ENCODE measurements around the gene NDRG2.
A peak's percentile ranks its signal among the peaks of the same experiment; 100 is the strongest.
"Not testable (repeated sequence)": the region's sequence is repeated elsewhere in the genome, so short reads cannot be mapped to it uniquely, and the experiment has no call there.

Gene NDRG2

GRCh38 chr14:21055432-21056117 is 30.7 kb upstream of the NDRG2 start:
- DNase-seq (ENCODE audit: low spot score) = no peak

DNA sequence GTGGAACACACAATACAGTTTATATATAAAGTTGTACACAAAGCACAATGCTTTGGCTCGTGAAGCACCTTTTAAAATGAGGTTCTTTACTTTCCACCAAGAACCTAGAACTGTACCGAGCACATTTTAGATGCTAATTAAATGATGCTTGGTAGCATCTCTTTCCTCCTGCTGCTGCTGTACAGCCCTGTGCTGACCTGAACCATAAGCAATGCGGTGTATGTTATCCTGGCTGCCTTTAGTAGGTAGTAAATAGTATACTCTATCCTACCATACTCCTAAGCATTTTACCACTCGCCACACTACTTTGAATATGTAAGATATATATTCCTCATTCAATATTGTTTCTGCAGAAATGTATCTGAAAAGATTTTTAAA is 29.9 kb upstream of the NDRG2 start:
- no peak for DNase-seq (ENCODE audit: low spot score)

DNA sequence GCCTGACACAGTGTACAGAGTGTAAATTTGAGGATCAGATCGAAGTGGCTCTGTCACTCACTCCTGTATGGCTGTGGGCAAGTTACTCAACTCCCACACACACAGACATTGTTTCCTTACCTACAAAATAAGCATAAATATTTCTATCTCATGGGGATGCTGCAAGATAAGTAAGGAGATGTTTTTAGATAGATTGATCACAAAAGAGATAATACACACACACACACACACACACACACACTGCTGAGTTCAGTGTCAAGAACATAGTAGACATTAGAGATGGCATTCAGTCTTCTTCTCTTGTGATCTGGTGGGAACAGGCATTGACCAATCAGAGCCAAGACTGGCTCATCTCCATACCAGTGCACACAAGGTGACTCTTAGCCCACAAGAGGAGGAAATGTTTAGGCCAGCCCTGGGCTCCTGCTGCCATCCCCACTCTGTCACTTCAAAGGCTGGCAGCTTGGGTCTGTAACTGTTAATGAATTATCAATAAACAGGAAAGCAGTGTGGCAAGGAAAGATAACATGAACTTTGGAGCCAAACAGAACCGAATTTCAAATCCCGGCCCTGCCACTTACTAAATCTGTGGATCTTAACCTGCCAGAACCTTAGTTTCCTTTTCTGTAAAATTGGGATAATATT is 29.4 kb upstream of the NDRG2 start:
- DNase-seq (ENCODE audit: low spot score) = no peak

DNA sequence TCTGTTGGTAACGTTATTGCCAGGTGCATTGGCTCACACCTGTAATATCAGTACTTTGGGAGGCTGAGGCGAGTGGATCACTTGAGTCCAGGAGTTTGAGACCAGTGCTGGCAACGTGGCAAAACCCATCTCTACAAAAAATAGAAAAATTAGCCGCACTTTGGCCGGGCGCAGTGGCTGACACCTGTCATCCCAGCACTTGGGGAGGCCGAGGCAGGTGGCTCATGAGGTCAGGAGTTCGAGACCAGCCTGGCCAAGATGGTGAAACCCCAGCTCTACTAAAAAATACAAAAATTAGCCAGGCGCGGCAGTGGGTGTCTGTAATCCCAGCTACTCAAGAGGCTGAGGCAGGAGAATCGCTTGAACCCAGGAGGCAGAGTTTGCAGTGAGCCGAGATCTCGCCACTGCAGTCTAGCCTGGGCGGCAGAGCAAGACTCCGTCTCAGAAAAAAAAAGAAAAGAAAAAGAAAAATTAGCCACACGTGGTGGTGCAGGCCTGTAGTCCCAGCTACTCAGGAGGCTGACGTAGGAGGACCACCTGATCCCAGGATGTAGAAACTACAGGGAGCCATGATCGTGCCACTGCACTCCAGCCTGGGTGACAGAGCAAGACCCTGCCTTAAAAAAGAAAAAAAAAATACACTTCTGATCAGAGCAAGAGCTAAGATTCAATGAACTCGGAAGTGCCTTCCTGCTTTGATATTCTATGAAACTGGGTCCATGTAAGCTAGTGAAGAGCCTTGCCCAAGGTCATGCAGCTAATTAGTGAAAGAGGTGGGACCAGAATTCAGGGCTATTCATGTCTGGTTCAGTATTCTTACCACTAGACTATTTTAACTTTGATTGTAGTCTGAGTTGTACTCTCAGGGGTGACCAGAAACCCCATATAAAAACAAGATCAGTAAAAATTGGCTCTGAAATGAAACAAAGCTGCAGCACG is 28.6 kb upstream of the NDRG2 start:
- no peak for DNase-seq (ENCODE audit: low spot score)

- DNase-seq (ENCODE audit: low spot score) = no peak
Observed at GRCh38 chr14:21050597-21050996, 25.7 kb upstream of the NDRG2 start.

GRCh38 chr14:21049271-21049673 is 24.4 kb upstream of the NDRG2 start:
- no peak for DNase-seq (ENCODE audit: low spot score)

DNA sequence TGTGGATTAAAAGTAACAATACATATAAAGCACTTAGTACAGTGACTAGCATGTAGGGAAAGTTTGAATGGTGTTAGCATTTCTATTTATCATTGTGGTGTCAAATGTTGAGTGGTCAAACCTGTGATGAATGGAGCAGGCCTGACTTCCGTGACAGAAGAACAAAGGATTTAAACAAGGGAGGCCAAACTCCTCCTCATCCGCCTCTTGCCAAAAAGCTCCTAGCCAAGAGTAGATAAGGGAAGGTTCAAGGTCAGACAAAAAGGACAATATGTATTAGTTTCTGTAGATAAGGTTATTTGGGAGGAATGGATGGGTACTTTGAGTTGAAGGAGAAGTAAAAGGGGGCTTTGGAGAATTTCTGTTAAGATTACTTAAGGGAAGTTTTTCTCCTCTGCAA is 23.8 kb upstream of the NDRG2 start:
- DNase-seq (ENCODE audit: low spot score) = no peak

- no peak for DNase-seq (ENCODE audit: low spot score)
Observed at GRCh38 chr14:21047378-21047781, 22.5 kb upstream of the NDRG2 start.

DNA sequence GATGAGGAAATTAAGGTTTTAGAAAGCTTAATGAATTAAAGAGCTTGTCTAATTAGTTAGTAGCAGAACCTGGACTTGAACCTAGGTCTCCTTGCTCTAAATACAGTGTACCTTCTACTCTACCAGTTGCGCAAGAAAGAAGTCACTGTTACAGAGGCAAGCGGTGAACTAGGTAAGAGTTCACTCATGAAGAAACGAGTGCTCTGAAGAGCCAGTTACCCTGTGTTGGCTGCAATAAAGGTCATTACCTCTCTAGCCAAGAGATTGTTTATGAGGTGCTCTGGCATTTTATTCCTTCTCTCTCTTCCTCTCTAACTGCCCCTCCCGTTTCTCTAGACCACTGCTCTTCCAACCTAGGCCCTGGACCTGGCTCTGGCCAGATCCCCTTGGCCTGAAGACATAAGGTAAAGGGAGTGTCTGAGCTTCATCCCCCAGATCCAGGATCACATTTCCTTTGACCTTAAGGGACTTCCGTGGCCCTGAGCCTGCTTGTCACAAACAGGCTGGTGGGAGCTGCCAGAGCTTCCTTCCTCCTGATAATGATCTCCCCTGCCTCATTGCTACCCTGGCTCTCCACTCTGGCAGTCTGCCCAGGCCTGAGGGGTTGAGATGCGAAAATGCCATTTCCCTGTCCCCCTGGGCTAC is 19.2 kb upstream of the NDRG2 start:
- no peak for DNase-seq (ENCODE audit: low spot score)

DNA sequence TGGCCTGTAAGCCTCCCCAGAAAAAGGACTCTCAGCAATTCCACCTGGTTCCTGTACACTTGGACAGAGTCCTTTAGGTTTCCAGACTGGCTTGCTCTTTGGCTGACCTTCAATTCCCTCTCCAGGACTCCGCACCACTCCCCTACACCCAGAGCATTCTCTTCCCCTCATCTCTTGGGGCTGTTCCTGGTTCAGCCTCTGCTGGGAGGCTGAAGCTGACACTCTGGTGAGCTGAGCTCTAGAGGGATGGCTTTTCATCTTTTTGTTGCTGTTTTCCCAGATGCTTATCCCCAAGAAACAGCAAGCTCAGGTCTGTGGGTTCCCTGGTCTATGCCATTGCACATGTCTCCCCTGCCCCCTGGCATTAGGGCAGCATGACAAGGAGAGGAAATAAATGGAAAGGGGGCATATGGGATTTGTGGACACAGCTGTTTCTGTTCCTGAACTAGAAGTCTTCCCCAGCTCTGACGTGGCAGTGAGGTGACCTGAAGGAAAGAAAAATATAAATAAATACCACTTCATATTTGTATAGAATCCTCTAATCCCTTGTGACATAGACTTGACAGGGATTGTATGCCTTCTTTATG is 18.6 kb upstream of the NDRG2 start:
- no peak for DNase-seq (ENCODE audit: low spot score)

DNA sequence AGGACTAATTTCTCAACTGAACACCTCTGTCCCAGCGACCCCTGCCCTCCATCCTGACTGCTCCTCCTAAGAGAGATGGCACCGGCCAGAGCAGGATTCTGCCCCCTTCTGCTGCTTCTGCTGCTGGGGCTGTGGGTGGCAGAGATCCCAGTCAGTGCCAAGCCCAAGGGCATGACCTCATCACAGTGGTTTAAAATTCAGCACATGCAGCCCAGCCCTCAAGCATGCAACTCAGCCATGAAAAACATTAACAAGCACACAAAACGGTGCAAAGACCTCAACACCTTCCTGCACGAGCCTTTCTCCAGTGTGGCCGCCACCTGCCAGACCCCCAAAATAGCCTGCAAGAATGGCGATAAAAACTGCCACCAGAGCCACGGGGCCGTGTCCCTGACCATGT is 18.1 kb upstream of the NDRG2 start:
- DNase-seq (ENCODE audit: low spot score) = no peak

GRCh38 chr14:21041676-21042433 is 17.0 kb upstream of the NDRG2 start, which contains the start of gene RNASE7:
TSS of gene RNASE7 (plus strand) at chr14:21042362. CDS start at chr14:21042993, 631 bp downstream.
- DNase-seq (ENCODE audit: low spot score) = no peak

DNA sequence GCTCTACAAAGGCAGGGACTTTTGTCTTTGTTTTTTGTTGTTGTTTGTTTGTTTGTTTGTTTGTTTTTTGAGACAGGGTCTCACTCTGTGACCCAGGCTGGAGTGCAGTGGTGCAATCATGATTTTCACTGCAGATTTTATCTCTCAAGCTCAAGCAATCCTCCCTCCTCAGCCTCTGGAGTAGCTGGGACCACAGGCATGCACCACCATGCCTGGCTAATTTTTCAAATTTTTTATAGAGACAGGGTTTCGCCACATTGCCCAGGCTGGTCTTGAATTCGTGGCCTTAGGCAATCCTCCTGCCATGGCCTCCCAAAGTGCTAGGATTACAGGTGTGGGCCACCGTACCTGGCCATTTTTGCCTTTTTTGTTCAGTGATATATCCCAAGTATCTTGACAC is 16.1 kb upstream of the NDRG2 start:
- DNase-seq (ENCODE audit: low spot score) = not testable (repeated sequence)

DNA sequence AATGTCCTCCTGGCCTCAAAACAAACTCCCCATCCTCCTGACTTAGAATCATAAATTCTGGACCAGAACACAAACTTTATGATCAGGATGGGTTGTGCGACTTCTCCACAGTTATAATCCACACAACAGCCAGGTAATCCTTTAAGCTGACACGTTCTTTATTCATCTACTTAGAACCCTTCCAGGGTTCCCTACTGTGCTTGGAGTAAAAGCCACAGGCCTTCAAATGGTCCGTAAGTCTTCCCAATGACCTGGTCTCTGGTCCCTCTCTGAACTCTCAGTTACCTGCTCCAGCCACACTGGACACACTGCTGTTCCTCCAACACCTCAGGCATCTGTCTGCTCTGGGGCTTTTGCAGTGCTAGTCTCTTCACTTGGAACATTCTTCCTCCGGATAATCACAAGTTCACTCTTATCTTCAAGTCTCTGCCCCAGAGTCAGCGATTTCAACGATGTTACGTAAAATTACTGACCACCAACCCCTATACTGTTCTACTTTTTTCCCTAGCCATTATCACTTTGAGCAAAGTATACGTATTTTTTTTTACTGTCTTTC is 15.6 kb upstream of the NDRG2 start:
- no peak for DNase-seq (ENCODE audit: low spot score)

GRCh38 chr14:21039585-21040369 is 14.9 kb upstream of the NDRG2 start:
- peak; percentile 49 for DNase-seq (ENCODE audit: low spot score)

GRCh38 chr14:21038441-21039422 is 13.9 kb upstream of the NDRG2 start:
- DNase-seq (ENCODE audit: low spot score) = no peak

DNA sequence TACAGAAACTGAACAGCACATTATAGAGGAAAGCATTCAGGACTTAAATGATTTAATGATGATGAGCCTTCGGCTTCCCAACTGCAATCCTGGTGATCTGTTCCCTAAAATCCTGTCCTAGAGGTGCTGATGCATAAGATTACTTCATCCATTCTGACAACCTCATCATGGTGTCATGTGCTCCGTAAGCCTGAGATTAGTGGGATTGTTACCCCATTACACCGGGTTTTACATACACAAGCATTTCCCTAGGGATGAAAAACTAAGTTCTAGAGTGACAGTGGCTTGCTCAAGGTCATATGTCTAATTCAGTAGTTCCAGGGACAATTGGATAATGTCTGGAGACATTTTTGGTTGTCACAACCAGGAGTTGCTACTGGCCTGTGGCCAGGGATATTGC is 12.3 kb upstream of the NDRG2 start:
- DNase-seq (ENCODE audit: low spot score) = no peak

DNA sequence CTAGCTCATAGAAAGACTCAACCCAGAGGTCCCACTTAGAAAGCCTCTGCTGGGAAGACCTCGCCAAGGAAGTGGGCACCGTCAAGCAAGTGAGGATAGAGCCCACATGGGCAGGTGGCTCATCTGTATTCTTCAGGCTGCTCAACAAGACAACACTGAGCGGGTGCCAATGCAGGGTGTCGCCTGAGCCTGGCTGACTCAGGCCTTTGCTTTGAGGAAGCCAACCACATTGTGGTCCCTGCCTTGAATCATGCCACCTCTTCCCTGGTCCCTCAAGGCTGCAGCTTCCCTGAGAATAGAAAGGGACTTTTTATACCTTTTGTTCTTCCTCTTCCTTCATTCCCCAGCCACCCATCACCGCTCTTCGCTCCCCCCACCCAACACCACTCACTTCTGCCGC is 11.9 kb upstream of the NDRG2 start:
- DNase-seq (ENCODE audit: low spot score) = no peak

DNA sequence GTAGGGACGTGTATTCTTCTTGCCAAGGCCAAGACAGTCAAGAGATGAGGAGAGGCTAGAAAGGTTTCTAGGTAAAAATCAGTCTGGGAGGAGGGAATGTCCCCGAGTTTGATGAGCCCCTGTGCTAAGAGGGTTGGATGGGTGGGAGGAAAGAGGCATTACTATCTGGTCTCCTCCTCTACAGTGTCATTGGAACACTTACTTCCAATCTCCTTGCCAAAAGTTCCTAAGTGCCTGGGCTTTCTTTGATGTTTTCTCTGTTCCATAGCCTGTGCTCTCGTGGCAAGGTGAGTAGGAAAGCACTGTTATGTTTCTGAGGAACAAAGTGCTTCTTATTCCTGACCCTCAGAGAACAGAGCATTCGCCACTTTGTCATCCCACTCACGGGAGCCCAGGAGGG is 9.8 kb upstream of the NDRG2 start, which contains the start of gene RNASE13:
TSS of gene RNASE13 (minus strand) at position 101 of the 400 bp plus-strand sequence. CDS start 519 bp downstream, outside the sequence.
- no peak for DNase-seq (ENCODE audit: low spot score)
